ENCODE results near the gene PACS1. TPM values are rescaled to one million over a fixed set of nuclear protein-coding genes. Genes with fewer than 3 reads are reported as not detected.

The PACS1 gene
- total and polyA plus RNA-seq, 2 donors (not counting 1 experiment from before 2014, with no cell fraction given) = 131 to 303 TPM

DNA sequence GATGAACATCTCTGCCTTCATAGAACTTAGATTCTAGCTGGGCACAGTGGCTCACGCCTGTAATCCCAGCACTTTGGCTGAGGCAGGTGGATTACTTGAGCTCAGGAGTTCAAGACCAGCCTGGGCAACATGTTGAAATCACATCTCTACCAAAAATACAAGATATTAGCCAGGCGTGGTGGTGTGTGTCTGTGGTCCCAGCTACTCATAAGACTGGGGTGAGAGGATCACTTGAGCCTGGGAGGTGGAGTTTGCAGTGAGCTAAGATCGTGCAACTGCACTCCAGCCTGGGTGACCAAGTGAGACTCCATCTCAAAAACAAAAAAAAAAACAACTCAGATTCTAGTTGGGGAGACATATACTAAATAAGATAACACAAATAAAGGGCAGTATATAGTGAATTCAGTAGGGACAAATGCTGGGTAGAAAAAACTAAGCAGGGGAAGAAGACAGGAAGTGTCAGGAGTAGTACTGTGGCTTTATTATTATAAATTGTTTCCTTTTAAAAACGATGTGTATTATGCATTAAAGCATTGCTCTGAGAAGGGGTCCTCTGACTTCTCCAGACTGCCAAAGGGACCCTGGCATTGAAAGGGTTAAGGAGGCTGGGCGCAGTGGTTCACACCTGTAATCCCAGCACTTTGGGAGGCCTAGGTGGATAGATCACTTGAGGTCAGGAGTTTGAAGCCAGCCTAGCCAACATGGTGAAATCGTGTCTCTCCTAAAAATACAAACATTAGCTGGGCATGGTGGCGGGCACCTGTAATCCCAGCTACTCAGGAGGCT lies 46.7 kb downstream of the PACS1 start:
- Histone ChIP-seq H3K79me2 (ENCODE audit: control insufficient read depth, insufficient read depth, low read length) (peaks cover 97% of the 10 kb centered on the region), H3K4me1 (ENCODE audit: control insufficient read depth in 2 of 2, insufficient read depth in 2 of 2, low read length in 2 of 2) (peaks cover 71 to 78% of the 10 kb centered on the region in 2 donors), H3K36me3 (replicated peaks in 1 of 2; ENCODE audit: control extremely low read depth in 1 of 2, control insufficient read depth in 1 of 2, extremely low read depth in 1 of 2, insufficient read depth in 2 of 2, low read length in 1 of 2) (peaks cover 0 to 8% of the 10 kb centered on the region in 2 experiments), H3K9me3 (ENCODE audit: control extremely low read depth in 1 of 3, control insufficient read depth in 2 of 3, insufficient read depth in 1 of 3, low read length in 2 of 3) (no peaks in the 10 kb centered on the region), H3K9ac (ENCODE audit: low read length) (peak overlapping the region; percentile 38), H4K20me1 (ENCODE audit: control insufficient read depth, insufficient read depth, low read length, poor library complexity, severe bottlenecking) (peaks cover 22% of the 10 kb centered on the region), H3K27ac (ENCODE audit: low read length in 2 of 2) (peak overlapping the region; percentile 4 to 75), H3K27me3 (replicated peaks in 1 of 4; ENCODE audit: control extremely low read depth in 1 of 4, control insufficient read depth in 3 of 4, insufficient read depth in 4 of 4, low read length in 3 of 4) (no peaks in the 10 kb centered on the region), H3K4me3 (ENCODE audit: control extremely low read depth in 1 of 5, extremely low read depth in 1 of 5, insufficient read depth in 1 of 5, low read depth in 2 of 5, low read length in 4 of 5) (peak overlapping the region in 1 of 5 experiments; percentile 59), H2AFZ (ENCODE audit: insufficient read depth, low read depth, low read length, poor library complexity, severe bottlenecking) (no peak overlapping the region), H3K4me2 (replicated peaks; ENCODE audit: low read depth, low read length, poor library complexity, severe bottlenecking) (peak overlapping the region; percentile 61)
- intact Hi-C loops (cut with micrococcal nuclease) = no loop called here
- Mint-ChIP-seq H3K4me1 (peaks cover 84% of the 10 kb centered on the region), H3K4me3 (peak overlapping the region; percentile 74), H3K27ac (peak overlapping the region; percentile 81), H3K9me3 (ENCODE audit: insufficient read depth) (no peaks in the 10 kb centered on the region), H3K27me3 (no peaks in the 10 kb centered on the region)
- ATAC-seq (ENCODE audit: low read depth) (no peak), DNase-seq (no peak)
- TF ChIP-seq, protein P1, sequence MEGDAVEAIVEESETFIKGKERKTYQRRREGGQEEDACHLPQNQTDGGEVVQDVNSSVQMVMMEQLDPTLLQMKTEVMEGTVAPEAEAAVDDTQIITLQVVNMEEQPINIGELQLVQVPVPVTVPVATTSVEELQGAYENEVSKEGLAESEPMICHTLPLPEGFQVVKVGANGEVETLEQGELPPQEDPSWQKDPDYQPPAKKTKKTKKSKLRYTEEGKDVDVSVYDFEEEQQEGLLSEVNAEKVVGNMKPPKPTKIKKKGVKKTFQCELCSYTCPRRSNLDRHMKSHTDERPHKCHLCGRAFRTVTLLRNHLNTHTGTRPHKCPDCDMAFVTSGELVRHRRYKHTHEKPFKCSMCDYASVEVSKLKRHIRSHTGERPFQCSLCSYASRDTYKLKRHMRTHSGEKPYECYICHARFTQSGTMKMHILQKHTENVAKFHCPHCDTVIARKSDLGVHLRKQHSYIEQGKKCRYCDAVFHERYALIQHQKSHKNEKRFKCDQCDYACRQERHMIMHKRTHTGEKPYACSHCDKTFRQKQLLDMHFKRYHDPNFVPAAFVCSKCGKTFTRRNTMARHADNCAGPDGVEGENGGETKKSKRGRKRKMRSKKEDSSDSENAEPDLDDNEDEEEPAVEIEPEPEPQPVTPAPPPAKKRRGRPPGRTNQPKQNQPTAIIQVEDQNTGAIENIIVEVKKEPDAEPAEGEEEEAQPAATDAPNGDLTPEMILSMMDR (IDR thresholded peaks at IDR 0.05) = no peak
- no peak for TF ChIP-seq EZH2 (IDR thresholded peaks at IDR 0.05; ENCODE audit: borderline replicate concordance, insufficient read depth, low read depth, low read length, poor library complexity, severe bottlenecking)
- CTCF ChIA-PET = interaction anchor here (1.2 to 4.0 kb wide), 7 partner anchors 9 to 49 kb away, joined by 5 to 26 read pairs (median 12); partner anchors contain the start of gene PACS1
- 71% methylated on average over 2 of the region's 7 CpGs for WGBS (ENCODE audit: insufficient coverage)
- POLR2A ChIA-PET = interaction anchor here (1.0 to 2.5 kb wide), 6 partner anchors 9 to 46 kb away, joined by 3 to 11 read pairs (median 4); no protein-coding TSS in a partner anchor

DNA sequence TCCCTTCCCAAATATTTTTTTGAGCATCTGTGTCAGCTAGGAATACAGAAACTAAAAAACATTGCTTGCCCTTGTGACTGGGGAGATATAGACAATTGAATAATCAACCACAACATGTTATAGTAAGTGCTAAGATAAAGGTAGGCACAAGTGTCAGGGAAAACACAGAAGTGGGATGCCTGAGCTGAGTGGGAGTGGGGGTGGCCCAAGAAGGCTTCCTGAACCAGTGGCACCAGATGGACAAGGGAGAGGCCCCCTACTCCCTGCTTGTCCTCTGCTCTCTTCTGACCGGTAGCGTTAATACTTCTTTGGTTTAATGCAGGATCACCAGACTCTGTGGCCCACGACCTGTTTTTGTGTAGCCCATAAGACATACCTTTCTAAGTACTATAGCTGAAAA lies 48.8 kb downstream of the PACS1 start:
- TF ChIP-seq EZH2 (IDR thresholded peaks at IDR 0.05; ENCODE audit: borderline replicate concordance, insufficient read depth, low read depth, low read length, poor library complexity, severe bottlenecking) = no peak
- TF ChIP-seq, protein P1 (IDR thresholded peaks at IDR 0.05) = no peak
- H3K9me3 Mint-ChIP-seq (ENCODE audit: insufficient read depth) = no peaks in the 10 kb centered on the region
- peaks cover 97% of the 10 kb centered on the region for H3K79me2 ChIP-seq (ENCODE audit: control insufficient read depth, insufficient read depth, low read length)
- CTCF ChIA-PET = interaction anchor here (0.8 to 1.6 kb wide), 5 partner anchors 21 to 74 kb away, joined by 3 to 6 read pairs (median 3); no protein-coding TSS in a partner anchor
- H2AFZ ChIP-seq (ENCODE audit: insufficient read depth, low read depth, low read length, poor library complexity, severe bottlenecking) = no peak overlapping the region
- DNase-seq = no peak
- no peaks in the 10 kb centered on the region for H3K9me3 ChIP-seq (ENCODE audit: control extremely low read depth in 1 of 3, control insufficient read depth in 2 of 3, insufficient read depth in 1 of 3, low read length in 2 of 3)
- no peaks in the 10 kb centered on the region for H3K27me3 ChIP-seq (replicated peaks in 1 of 4; ENCODE audit: control extremely low read depth in 1 of 4, control insufficient read depth in 3 of 4, insufficient read depth in 4 of 4, low read length in 3 of 4)
- no peak overlapping the region for H3K4me3 Mint-ChIP-seq
- no peaks in the 10 kb centered on the region for H3K27me3 Mint-ChIP-seq
- no CpG with 5 or more reads among the region's 3 CpGs for WGBS (ENCODE audit: insufficient coverage)
- H3K27ac ChIP-seq (ENCODE audit: low read length in 2 of 2) = no peak overlapping the region
- peaks cover 53 to 60% of the 10 kb centered on the region in 2 donors for H3K4me1 ChIP-seq (ENCODE audit: control insufficient read depth in 2 of 2, insufficient read depth in 2 of 2, low read length in 2 of 2)
- no peak overlapping the region for H3K4me3 ChIP-seq (ENCODE audit: control extremely low read depth in 1 of 5, extremely low read depth in 1 of 5, insufficient read depth in 1 of 5, low read depth in 2 of 5, low read length in 4 of 5)
- intact Hi-C loops (cut with micrococcal nuclease) = no loop called here
- H3K9ac ChIP-seq (ENCODE audit: low read length) = no peak overlapping the region
- no peak overlapping the region for H3K4me2 ChIP-seq (replicated peaks; ENCODE audit: low read depth, low read length, poor library complexity, severe bottlenecking)
- H4K20me1 ChIP-seq (ENCODE audit: control insufficient read depth, insufficient read depth, low read length, poor library complexity, severe bottlenecking) = peaks cover 22% of the 10 kb centered on the region
- no peak for ATAC-seq (ENCODE audit: low read depth)
- H3K4me1 Mint-ChIP-seq = peaks cover 74% of the 10 kb centered on the region
- H3K36me3 ChIP-seq (replicated peaks in 1 of 2; ENCODE audit: control extremely low read depth in 1 of 2, control insufficient read depth in 1 of 2, extremely low read depth in 1 of 2, insufficient read depth in 2 of 2, low read length in 1 of 2) = peaks cover 0 to 8% of the 10 kb centered on the region in 2 experiments
- peak overlapping the region; percentile 48 for H3K27ac Mint-ChIP-seq
- POLR2A ChIA-PET = no interaction called here
